ENCODE results near the gene CSAD.

GRCh38 chr12:53187145-53187899 lies 6.6 kb upstream of the CSAD start:
- TF ChIP-seq CTCF (IDR thresholded peaks at IDR 0.05) (no peak), POLR2AphosphoS5 (IDR thresholded peaks at IDR 0.05) (no peak)
